Endodermal cell (in vitro differentiated cells): ENCODE measurements around the gene CCNA1. TPM values are rescaled to one million over a fixed set of nuclear protein-coding genes. Genes with fewer than 3 reads are reported as not detected.
A peak's percentile ranks its signal among the peaks of the same experiment; 100 is the strongest.

Experiments
- DNase-seq: peaks from one replicate; pipeline ENCODE4 v3.0.0-alpha.2; 2017
- H3K27ac ChIP-seq: 2 replicates; pipeline ENCODE4 v1.5.1; 2013; ENCODE audit warnings: mild to moderate bottlenecking, low read depth, low read length, moderate library complexity
- H3K27me3 ChIP-seq: 2 replicates; pipeline ENCODE4 v1.6.1; 2013; ENCODE audit warnings: mild to moderate bottlenecking, low read length, moderate library complexity; ENCODE audit not compliant: insufficient read depth, control insufficient read depth, poor library complexity, severe bottlenecking
- H3K36me3 ChIP-seq: 2 replicates; pipeline ENCODE4 v1.7.0; 2013; ENCODE audit warnings: mild to moderate bottlenecking, low read length, moderate library complexity; ENCODE audit not compliant: control insufficient read depth, insufficient read depth
- H3K4me1 ChIP-seq: one replicate; pipeline ENCODE4 v1.7.0; 2013; ENCODE audit warnings: low read length; ENCODE audit not compliant: control insufficient read depth, insufficient read depth
- H3K4me3 ChIP-seq: 2 replicates; pipeline ENCODE4 v1.5.1; 2013; ENCODE audit warnings: mild to moderate bottlenecking, low read length, moderate library complexity
- H3K9ac ChIP-seq: 2 replicates; pipeline ENCODE4 v1.6.1; 2013; ENCODE audit warnings: mild to moderate bottlenecking, low read length, moderate library complexity; ENCODE audit not compliant: poor library complexity, severe bottlenecking; ENCODE audit errors: extremely low read depth
- H3K9me3 ChIP-seq: 2 replicates; pipeline ENCODE4 v1.6.1; 2013; ENCODE audit warnings: mild to moderate bottlenecking, low read length, moderate library complexity; ENCODE audit not compliant: control insufficient read depth
- H3K27ac Mint-ChIP-seq: 2 replicates; pipeline ENCODE4 v1.8.0; 2020; ENCODE audit warnings: mixed read lengths
- H3K27me3 Mint-ChIP-seq: 2 replicates; pipeline ENCODE4 v1.8.0; 2021; ENCODE audit warnings: mild to moderate bottlenecking, mixed read lengths; ENCODE audit not compliant: insufficient read depth
- H3K36me3 Mint-ChIP-seq: 2 replicates; pipeline ENCODE4 v1.8.0; 2020; ENCODE audit warnings: low read depth, mixed read lengths
- H3K4me1 Mint-ChIP-seq: 2 replicates; pipeline ENCODE4 v1.8.0; 2020; ENCODE audit warnings: mixed read lengths
- H3K4me3 Mint-ChIP-seq: 2 replicates; pipeline ENCODE4 v1.8.0; 2020; ENCODE audit warnings: mild to moderate bottlenecking, moderate library complexity, mixed read lengths
- H3K9me3 Mint-ChIP-seq: 2 replicates; pipeline ENCODE4 v1.8.0; 2020; ENCODE audit warnings: mild to moderate bottlenecking, mixed read lengths
- WGBS, 2 experiments: methylation state at CpG; one replicate each; pipeline versions ENCODE4 v1.1.5 to v1.1.7; 2013; ENCODE audit warnings: missing lambda C conversion rate in 2 of 2, mixed read lengths in 1 of 2; ENCODE audit not compliant: insufficient coverage in 1 of 2, insufficient read length in 1 of 2; 5-methylcytosine and 5-hydroxymethylcytosine counted together
- total RNA-seq, 2 donors: library from RNA; stranded (reverse); fragmentation: NEBNext Ultra II Directional in 1 of 2; extraction: Animal tissue kit (Norgen Biotek cat#: 25700) in 1 of 2; gene quantifications; 2 replicates in 1 of 2; 3 replicates in 1 of 2; pipeline ENCODE4 v1.2.1, GENCODE V29; 2021
- TF ChIP-seq, protein P1 (sequence below): fragments of 200-600 bp; sonication (generic); conservative IDR thresholded peaks from 2 replicates; pipeline ENCODE4 v1.5.0; 2021; ENCODE audit warnings: antibody characterized with exemption, mild to moderate bottlenecking

Gene CCNA1
- total RNA-seq, 2 donors from 2014 or later: 0.31 TPM; not detected in 1

DNA sequence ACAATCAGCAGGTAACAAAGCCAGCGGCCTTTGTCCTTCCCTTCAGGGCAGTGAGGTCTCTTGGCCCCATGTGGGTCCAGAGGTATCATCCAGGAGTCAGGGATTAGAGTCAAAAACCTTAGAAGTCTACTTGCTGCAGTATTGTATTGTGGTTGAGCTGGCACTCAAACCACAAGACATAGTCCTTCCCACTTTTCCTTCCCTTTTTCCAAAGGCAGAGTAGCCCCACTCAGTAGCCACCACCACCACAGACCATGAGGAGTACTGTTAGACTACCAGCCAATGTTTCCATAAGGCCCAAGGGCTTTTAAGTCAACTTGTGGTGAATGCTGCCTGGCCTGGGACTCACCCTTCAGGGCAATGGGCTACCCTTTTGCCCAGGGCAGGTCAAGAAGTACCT is 27.1 kb upstream of the CCNA1 start:
- Histone ChIP-seq H3K27me3 (no peaks in the 10 kb centered on the region), H3K4me3 (no peak overlapping the region), H3K9me3 (peaks cover 8% of the 10 kb centered on the region), H3K4me1 (no peaks in the 10 kb centered on the region), H3K9ac (no peak overlapping the region), H3K27ac (no peak overlapping the region), H3K36me3 (no peaks in the 10 kb centered on the region)
- TF ChIP-seq, protein P1, sequence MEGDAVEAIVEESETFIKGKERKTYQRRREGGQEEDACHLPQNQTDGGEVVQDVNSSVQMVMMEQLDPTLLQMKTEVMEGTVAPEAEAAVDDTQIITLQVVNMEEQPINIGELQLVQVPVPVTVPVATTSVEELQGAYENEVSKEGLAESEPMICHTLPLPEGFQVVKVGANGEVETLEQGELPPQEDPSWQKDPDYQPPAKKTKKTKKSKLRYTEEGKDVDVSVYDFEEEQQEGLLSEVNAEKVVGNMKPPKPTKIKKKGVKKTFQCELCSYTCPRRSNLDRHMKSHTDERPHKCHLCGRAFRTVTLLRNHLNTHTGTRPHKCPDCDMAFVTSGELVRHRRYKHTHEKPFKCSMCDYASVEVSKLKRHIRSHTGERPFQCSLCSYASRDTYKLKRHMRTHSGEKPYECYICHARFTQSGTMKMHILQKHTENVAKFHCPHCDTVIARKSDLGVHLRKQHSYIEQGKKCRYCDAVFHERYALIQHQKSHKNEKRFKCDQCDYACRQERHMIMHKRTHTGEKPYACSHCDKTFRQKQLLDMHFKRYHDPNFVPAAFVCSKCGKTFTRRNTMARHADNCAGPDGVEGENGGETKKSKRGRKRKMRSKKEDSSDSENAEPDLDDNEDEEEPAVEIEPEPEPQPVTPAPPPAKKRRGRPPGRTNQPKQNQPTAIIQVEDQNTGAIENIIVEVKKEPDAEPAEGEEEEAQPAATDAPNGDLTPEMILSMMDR: no peak
- H3K9me3 Mint-ChIP-seq: peaks cover 3% of the 10 kb centered on the region
- peaks cover 1% of the 10 kb centered on the region for H3K27me3 Mint-ChIP-seq
- H3K4me1 Mint-ChIP-seq: no peaks in the 10 kb centered on the region
- WGBS, 2 experiments: 90 to 100% methylated on average over 1 of the region's 1 CpG
- DNase-seq: no peak
- no peak overlapping the region for H3K27ac Mint-ChIP-seq
- no peaks in the 10 kb centered on the region for H3K36me3 Mint-ChIP-seq
- no peak overlapping the region for H3K4me3 Mint-ChIP-seq

DNA sequence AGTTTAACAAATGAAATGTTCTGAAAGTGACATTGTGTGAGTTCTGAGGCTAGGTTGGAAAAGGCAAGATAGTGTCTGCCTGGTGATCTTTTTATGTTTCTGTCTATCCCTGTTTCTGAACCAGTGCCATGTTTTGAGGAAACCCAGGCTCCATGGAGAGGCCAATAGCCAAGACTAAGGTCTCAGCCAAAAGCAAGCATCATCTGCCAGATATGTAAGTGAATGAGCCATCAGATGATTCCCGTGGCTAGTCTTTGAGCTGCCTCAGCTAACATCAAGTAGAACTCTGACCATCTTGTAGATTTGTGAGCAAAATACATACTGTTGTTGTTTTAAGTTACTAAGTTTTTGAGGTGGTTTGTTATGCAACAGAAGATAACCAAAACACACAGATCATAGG is 19.6 kb upstream of the CCNA1 start:
- Histone ChIP-seq H3K9me3 (peaks cover 49% of the 10 kb centered on the region), H3K9ac (no peak overlapping the region), H3K27ac (no peak overlapping the region), H3K4me3 (peak overlapping the region; percentile 33), H3K36me3 (no peaks in the 10 kb centered on the region), H3K4me1 (peaks cover 8% of the 10 kb centered on the region), H3K27me3 (no peaks in the 10 kb centered on the region)
- DNase-seq: no peak
- peaks cover 42% of the 10 kb centered on the region for H3K9me3 Mint-ChIP-seq
- 0% methylated on average over 1 of the region's 1 CpG; no CpG with 5 or more reads in 1 of the 2 experiments for WGBS, 2 experiments
- peaks cover 1% of the 10 kb centered on the region for H3K27me3 Mint-ChIP-seq
- no peak overlapping the region for H3K27ac Mint-ChIP-seq
- H3K36me3 Mint-ChIP-seq: peaks cover 13% of the 10 kb centered on the region
- TF ChIP-seq, protein P1: no peak
- no peak overlapping the region for H3K4me3 Mint-ChIP-seq
- peaks cover 4% of the 10 kb centered on the region for H3K4me1 Mint-ChIP-seq

DNA sequence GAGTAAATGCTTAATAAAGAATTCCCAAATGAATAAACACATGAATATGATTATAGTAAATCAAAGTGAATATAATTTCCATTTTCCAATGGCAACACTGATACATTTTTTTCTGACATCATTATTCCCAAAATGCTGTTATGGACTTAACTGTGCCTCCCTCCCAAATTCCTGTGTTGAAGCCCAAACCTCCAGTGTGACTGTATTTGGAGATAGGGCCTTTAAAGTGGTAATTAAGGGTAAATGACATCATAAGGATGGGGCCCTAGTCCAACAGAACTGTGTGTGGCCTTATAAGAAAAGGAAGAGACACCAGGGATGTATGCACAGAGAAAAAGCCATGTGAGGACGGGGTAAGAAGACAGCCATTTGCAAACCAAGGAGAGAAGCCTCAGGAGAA is 19.1 kb upstream of the CCNA1 start:
- no peak for DNase-seq
- H3K4me3 ChIP-seq: peak overlapping the region; percentile 33
- no peaks in the 10 kb centered on the region for H3K36me3 ChIP-seq
- peaks cover 49% of the 10 kb centered on the region for H3K9me3 ChIP-seq
- H3K27me3 ChIP-seq: no peaks in the 10 kb centered on the region
- no peak overlapping the region for H3K27ac Mint-ChIP-seq
- H3K36me3 Mint-ChIP-seq: peaks cover 13% of the 10 kb centered on the region
- H3K4me1 ChIP-seq: peaks cover 8% of the 10 kb centered on the region
- H3K27ac ChIP-seq: no peak overlapping the region
- peaks cover 8% of the 10 kb centered on the region for H3K4me1 Mint-ChIP-seq
- WGBS, 2 experiments: 83 to 100% methylated on average over 1 of the region's 1 CpG
- H3K9me3 Mint-ChIP-seq: peaks cover 42% of the 10 kb centered on the region
- peaks cover 1% of the 10 kb centered on the region for H3K27me3 Mint-ChIP-seq
- H3K9ac ChIP-seq: no peak overlapping the region
- no peak overlapping the region for H3K4me3 Mint-ChIP-seq
- TF ChIP-seq, protein P1: no peak
